NCI-H1417 (cell line): ENCODE measurements around the gene BCAS4.
"Not testable (repeated sequence)": the region's sequence is repeated elsewhere in the genome, so short reads cannot be mapped to it uniquely, and the experiment has no call there.

Experiments
- DNase-seq, 3 experiments: peaks; one replicate each; lab custom pipeline; 2025; lab: John Stamatoyannopoulos, UW

The BCAS4 gene, protein sequence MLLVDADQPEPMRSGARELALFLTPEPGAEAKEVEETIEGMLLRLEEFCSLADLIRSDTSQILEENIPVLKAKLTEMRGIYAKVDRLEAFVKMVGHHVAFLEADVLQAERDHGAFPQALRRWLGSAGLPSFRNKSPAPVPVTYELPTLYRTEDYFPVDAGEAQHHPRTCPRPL

DNA sequence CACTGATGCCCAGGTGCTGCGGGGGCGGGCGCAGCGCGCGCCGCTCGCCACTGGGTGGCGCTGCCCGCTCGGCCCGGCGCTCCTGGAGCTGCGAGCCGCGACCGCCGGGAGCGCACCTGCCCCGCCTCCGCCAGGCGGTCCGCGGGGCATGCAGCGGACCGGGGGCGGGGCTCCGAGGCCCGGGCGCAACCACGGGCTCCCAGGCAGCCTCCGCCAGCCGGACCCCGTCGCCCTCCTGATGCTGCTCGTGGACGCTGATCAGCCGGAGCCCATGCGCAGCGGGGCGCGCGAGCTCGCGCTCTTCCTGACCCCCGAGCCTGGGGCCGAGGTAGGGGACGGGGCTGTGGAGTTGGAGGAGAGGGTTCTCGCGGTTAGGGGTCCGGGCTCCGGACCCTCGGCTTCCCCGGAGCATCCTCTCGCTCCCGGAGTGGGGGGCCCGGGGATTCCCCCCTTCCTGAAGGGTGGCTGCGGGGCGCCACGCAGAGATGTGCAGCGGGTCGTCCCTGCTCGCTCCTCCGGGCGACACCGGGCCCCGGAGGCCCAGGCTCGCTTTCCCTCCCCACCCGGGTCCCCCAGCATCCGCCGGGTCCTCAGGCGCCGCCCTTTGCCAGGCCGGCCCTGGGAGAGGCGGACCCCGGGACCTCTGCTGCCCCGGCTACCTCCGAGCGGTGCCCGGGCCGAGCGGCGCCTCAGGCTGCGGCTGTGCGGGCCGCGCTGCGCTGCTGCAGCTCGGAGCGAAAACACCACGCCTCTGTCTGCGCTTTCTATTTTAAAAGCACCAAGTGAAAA lies at the start of gene BCAS4:
BCAS4 (plus strand) TSS at position 216 of the 789 bp plus-strand sequence; CDS start at position 239, 23 bp downstream.
- DNase-seq: peak; percentile 84 to 85 (median 84)

DNA sequence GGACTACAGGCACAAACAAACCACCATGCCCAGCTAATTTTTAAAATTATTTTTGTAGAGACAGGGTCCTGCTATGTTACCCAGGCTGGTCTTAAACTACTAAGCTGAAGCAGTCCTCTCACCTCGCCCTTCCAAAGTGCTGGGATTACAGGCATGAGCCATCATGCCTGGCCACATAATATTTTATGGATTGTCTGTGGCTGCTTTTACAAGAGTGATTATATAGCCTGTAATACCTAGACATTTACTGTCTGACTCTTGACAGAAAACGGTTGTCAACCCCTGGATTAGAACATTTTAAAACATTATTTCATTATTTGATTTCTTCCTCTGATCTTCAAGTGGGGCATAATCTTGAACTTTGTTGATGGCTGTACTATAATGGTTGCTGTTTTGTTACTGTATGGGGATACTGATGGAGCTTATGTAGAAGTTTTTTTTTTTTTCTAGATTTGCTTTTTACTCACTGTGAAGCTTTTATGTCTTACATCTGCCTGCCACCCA lies 49.2 kb upstream of the BCAS4 start:
- no peak for DNase-seq

DNA sequence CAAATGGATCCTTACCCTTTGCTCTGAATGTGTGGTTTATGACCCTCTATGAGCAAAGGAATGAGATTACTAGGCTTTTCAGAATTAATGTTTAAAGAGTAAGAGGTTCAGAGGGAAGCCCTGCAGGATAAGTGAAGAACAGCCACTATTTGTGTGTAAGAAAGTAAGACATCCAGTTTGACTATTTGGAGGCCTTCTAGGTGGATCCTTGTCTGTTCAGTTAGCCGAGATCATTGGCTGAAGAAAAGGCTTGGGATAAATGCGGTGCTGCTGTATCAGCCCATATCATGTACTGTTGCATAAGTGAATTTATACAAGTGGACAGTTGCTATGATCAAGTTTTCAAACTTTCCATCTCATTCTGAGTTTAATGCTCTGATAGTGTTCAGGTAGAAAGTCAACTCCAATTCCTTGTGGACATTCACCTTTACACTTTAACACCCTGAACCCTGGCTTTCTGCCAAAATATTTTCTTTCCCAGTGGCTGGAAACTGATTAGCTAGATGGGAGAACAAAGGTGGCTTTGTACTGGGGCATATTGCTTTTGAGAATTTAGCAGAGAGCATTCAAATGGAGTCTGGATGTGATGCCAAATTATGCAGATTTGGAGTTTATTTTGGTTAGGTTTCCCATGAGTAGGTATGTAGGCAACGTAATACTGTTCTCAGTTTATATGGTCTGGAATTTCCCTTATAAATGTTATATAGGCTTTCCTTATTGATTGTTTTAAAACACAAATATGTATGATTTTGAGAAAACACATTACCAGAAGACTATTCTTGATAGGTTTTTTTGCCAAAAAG lies 48.5 kb upstream of the BCAS4 start:
- DNase-seq: peak in 1 of 3 experiments; percentile 31

DNA sequence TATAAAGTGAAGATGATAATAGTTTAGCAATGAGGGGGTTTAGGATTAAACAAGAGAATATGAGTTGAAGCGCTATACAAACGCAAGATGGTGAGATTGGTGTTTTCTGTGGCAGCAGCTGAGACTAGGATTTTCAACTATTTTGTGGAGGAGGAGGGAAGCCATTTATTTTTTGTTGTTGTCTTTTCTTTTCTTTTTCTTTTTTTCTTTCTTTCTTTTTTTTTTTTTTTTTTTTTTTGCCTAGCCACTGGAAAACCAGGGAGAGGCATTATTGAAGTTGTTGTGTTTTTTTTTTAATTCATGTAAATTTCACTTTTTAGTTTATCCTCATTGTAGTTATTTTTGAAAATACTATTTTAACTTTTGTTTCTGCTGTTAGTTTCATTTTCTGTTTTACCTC lies 47.6 kb upstream of the BCAS4 start:
- DNase-seq: no peak

DNA sequence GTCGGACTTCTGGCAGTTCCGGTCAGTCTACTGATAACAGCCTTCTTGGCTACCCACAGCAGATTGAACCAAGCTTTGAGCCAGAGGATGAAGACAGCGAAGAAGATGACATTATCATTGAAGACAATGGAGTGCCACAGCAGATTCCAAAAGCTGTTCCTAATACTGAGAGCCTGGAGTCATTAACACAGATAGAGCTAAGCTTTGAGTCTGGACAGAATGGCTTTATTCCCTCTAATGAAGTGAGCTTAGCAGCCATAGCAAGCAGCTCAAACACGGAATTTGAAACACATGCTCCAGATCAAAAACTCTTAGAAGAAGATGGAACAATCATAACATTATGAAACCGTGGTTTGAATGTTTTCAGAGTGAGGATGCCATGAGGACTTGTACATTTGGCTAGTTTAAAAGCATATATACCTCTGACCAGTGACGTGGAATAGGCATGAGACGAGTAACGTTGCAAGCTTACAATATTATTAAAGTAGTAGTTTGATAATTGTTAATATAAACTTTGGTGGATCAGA lies 44.7 kb upstream of the BCAS4 start:
- no peak for DNase-seq

DNA sequence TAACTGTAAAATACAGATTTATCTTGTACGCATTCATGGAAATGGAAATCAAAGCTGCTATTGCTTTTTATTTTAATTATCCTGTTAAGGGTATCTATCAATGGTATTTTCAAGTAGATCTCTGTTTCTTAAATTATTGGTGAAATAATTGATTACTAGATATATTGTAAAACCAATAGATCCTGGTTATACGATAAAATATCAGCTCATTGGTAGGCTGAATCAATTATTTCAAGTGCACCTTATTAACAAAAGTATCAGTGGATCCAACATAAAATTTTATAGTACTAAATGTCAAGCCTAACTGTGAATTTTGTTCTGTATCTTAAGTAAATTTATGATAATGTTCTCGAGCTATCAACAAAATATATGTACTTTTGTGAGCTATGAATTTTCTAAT lies 41.7 kb upstream of the BCAS4 start:
- DNase-seq: no peak

DNA sequence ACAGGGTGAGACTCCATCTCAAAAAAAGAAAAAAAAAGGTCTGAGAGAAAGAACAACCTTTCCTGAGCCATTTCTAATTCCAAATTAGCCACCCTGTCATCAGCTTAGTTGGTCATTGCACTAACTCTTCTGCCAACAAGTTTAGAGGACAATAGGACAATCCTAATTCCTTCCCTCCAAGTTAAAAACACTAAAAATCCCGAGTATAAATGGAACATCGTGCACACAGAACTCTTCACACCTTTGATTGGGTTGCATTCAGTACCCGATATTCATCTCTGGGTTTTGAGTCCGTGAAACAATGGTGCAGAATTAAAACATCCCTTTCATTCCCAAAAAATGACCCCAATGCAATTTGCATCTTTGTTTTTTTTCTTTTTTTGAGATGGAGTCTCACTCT lies 40.4 kb upstream of the BCAS4 start:
- no peak for DNase-seq

DNA sequence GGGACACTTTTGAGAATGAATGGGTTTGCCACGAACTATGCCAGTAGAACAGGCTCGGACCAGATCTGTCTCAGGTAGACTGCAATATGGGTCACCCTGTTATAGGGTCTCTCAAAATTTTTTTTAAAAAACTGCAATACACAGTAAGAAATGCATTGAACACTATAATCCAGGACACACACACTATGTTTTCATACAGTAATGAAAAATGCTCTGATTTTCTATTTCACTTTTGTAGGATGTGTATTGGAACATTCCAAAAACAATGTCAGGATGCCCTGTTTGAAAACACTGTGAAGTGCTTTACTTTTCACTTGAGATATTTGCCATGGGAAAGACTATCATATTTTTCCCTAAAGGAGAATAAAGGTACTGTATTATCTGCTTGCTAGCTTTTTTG lies 38.4 kb upstream of the BCAS4 start:
- no peak for DNase-seq

DNA sequence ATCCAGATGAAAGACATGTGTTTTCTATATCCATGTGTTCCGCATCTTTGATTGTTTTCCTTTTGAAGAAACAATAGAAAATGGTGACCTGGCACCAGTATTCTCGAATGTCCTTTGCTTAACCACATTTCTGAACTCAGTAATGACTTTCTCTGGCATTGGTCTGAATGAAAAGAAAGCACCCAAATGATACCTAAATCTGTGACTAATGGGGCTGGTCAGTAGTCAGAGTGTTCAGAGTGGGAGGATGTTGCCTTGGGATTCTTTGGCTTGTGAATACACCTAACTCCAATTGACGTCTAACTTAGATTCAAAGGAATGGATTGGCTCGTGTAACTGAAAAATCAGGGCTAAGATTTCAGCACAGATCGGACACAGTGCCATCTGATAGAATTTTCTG lies 36.4 kb upstream of the BCAS4 start:
- DNase-seq: no peak

DNA sequence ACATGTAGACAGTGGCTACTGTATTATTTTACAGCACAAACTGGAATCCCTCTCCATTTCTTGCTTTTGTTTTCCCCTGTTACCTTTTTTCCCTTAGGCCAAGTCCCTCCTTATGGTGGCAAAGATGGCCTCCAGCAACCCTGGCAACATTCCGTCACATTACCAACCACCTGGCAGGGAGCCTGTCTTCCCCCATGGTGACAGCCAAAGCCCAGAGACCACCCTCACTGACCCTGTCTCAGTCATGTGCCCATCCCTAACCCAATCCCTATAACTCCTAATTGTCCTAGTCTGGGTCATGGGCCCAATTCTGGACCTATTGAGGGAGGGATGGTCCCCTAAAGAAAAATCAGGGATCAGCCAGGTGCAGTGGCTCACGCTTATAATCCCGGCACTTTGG lies 35.9 kb upstream of the BCAS4 start:
- no peak for DNase-seq

DNA sequence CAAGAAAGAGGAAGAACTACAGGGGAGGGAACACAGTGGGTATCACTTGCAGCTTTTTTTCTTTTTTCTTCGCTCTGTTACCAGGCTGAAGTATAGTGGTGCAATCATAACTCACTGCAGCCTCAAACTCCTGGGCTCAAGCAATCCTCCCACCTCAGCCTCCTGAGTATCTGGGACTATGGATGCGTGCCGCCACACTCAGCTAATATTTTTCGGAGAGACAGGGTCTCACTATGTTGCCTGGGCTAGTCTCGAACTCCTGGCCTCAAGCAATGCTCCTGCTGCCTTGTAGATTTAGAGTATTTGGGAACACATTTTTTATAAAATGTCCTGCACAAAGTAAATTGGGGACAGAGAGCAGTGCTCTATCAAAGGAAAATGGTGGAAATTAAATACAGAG lies 35.2 kb upstream of the BCAS4 start:
- no peak for DNase-seq

DNA sequence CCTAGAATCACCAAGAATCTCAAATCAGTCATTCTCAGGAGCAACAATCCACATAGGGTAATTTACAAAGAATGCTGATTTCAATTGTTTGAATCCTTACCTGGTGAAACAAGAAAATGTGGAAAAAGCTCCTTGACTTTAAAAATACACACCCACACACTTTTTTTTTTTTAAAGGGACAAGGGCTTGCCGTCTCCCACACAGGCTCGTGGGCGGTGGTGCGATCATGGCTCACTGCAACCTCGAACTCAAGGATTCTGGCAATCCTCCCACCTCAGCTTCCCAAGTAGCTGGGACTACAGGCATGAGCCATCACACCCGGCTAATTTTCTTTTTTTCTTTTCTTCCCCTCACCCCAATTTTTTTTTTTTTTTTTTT lies 32.8 kb upstream of the BCAS4 start:
- no peak for DNase-seq

DNA sequence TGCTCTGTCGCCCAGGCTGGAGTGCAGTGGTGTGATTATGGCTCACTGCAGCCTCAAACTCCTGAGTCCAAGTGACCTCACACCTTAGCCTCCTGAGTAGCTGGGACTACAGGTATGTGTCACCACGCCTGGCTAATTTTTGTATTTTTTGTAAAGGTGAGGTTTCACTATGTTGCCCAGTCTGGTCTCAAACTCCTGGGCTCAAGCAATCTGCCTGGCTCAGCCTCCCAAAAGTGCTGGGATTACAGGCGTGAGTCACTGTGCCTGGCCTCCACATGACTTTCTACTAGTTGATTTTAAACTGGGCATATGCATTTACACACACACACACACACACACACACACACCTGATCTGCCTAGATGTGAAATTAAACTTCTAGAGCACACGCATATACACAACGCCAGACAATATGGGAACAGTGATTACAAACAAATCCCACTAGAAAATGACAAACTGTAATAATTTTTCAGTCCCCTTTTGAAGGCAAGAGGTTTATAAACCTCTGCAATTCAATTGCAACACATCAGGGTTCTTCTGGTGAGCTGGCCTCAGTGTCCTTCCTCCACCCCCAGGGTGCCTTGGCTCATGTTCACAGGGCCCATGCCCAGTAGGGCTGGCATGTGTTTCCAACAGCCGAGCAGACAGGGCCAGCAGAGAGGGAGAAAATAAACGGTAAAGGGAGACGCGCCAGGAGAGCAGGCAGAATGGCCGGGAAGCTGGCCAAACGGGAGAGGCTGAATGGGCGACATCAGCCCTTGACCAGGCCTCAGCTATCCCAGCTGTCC lies 32.2 kb upstream of the BCAS4 start:
- no peak for DNase-seq

DNA sequence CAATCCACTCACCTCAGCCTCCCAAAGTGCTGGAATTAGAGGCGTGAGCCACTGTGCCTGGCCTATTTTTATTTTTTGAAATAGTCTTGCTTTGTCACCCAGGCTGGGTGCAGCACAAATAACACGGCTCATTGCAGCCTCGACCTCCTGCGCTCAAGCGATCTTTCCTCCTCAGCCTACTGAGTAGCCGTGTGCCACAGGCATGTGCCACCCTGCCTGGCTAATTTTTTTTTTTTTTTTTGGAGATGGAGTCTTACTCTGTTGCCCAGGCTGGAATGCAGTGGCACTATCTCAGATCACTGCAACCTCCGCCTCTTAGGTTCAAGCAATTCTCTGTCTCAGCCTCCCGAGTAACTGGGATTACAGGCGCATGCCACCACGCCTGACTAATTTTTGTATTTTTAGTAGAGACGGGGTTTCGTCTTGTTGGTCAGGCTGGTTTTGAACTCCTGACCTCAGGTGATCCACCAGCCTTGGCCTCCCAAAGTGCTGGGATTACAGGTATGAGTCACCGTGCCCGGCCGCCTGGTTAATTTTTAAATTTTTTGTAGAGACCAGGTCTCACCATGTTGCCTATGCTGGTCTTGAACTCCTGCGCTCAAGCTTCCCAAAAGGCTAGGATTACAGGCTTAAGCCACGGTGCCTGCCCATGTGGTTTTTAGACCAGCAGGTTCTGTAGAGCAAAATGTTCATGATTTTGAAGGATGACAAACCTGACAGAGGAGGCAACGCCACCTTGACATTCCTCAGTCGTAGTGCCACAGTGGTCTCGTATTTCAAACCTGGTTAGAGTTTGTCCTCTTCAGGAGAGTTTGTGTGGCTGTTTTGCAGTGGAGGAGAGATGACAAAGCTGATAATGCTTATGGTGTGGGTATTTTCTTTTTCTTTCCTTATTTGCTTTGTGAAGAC lies 31.1 kb upstream of the BCAS4 start:
- peak in 1 of 3 experiments; percentile 6 for DNase-seq

DNA sequence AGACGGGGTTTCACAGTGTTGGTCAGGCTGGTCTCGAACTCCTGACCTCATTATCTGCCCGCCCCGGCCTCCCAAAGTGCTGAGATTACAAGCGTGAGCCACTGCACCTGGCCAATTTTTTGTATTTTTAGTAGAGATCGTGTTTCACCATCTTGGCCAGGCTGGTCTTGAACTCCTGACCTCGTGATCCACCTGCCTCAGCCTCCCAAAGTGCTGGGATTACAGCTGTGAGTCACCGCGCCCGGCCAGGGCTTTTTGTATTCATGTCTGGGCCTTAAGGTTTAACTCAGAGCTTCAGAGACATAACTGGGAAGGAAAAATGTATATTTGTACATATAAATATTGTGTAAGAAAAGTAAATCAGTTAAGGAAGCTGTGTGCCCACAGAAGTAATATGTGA lies 29.6 kb upstream of the BCAS4 start:
- DNase-seq: not testable (repeated sequence)

DNA sequence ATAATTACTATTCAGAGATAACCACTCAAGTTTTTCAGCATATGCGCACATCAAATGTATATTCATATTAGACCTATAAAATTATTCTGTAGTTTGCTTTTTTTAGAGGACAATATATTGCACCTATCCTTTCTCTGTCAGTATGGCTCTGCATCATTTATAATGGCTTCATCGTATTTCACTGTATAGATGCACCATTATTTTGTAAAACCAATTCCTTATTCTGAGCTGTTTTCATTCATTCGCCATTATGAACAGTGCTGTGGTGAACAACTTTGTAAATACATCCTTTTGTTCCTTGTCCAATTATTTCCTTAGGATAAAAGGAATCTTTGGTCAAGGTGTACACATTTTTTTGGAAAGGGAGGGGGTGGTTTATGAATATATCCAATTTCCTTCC lies 29.2 kb upstream of the BCAS4 start:
- no peak for DNase-seq

DNA sequence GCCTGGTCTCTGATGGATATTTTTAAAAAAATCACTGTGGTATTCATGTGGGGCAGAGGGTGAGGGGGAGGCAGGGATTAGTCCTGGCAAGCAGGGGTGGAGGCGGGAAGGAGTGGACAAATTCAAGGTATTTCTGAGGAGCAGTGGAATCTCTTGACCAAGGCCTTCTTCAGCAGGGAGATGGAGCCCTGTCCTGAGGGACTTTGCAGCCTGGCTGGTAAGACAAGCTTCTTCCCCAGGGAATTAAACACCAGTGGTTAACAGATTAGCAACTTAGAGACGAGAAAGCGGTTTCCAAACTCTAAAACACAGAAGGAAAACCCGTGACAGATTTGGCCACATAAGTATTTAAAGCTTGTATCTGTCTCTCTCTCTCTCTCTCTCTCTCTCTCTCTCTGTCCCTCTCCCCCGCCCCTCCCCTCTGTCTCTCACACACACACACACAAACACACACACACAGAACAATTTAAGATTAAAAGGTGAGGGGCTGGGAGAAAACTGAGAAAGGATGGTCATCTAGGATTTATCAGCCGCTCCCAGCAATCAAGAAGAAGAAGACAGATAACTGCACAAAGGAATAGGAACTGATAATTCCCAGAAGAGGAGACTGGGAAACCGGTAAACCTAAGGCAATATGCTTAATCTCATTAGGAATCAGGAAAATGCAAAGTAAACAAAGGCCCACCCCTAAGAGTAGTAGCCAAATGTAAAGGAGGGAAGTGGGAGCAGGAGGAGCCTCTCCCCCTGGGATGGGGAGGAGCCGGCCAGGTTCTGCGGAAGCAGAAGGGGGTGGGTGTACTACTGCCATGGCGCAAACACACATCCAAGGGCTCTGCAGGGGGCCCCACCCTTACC lies 27.7 kb upstream of the BCAS4 start:
- DNase-seq: not testable (repeated sequence)

DNA sequence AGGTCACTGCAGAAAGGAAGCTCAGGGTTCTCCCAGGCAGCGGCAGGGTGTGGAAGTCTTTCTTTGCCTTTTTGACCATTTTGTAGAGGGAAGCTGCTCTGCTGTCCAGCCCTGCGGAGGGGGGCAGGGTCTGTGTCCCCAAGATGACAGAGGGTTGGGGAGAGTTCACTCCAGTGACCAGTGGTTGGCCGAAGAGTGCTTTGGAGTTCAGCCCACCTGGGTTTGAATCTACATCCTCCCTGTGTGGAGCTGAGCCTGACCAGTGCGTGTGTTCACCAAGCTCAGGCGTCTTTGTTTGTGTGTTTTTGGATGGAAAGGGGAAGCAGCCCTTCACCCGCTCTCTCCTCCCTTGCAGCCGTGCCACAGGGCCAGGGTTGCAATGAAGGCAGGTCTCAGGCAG lies 25.9 kb upstream of the BCAS4 start:
- DNase-seq: not testable (repeated sequence)

DNA sequence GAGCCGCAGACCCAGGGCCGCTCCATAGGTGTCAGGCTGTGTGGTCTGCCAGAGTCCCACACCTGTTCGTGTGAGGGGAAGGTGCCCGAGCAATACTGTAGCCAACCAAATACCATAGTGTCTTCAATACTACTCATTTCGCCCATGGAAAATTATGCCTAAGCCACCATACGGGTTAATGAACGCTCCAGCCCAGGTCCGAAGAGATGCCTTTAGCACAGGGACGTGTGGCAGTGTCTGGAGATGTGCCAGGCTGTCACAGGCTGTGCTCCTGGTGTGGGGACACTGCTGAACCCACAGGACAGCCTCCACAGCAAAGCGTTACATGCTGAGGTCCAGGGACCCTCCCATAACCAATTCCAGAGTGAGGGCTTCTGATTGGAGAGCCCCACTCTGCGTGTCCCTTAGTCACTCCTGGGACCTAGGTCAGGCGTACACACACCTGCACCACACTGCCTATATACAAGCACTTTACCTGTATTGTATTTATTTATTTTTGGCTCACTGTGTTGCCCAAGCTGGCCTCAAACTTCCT lies 25.2 kb upstream of the BCAS4 start:
- not testable (repeated sequence) for DNase-seq
